NCI-H146 treated with DMSO at 0.1 percent for 48 hours (cell line): ENCODE measurements around the gene TRAF6.
A peak's percentile ranks its signal among the peaks of the same experiment; 100 is the strongest.
"Not testable (repeated sequence)": the region's sequence is repeated elsewhere in the genome, so short reads cannot be mapped to it uniquely, and the experiment has no call there.

Experiments used
- DNase-seq: peaks from one replicate; lab custom pipeline; 2025; ENCODE audit not compliant: unreplicated experiment; lab: John Stamatoyannopoulos, UW

Gene TRAF6, protein sequence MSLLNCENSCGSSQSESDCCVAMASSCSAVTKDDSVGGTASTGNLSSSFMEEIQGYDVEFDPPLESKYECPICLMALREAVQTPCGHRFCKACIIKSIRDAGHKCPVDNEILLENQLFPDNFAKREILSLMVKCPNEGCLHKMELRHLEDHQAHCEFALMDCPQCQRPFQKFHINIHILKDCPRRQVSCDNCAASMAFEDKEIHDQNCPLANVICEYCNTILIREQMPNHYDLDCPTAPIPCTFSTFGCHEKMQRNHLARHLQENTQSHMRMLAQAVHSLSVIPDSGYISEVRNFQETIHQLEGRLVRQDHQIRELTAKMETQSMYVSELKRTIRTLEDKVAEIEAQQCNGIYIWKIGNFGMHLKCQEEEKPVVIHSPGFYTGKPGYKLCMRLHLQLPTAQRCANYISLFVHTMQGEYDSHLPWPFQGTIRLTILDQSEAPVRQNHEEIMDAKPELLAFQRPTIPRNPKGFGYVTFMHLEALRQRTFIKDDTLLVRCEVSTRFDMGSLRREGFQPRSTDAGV

DNA sequence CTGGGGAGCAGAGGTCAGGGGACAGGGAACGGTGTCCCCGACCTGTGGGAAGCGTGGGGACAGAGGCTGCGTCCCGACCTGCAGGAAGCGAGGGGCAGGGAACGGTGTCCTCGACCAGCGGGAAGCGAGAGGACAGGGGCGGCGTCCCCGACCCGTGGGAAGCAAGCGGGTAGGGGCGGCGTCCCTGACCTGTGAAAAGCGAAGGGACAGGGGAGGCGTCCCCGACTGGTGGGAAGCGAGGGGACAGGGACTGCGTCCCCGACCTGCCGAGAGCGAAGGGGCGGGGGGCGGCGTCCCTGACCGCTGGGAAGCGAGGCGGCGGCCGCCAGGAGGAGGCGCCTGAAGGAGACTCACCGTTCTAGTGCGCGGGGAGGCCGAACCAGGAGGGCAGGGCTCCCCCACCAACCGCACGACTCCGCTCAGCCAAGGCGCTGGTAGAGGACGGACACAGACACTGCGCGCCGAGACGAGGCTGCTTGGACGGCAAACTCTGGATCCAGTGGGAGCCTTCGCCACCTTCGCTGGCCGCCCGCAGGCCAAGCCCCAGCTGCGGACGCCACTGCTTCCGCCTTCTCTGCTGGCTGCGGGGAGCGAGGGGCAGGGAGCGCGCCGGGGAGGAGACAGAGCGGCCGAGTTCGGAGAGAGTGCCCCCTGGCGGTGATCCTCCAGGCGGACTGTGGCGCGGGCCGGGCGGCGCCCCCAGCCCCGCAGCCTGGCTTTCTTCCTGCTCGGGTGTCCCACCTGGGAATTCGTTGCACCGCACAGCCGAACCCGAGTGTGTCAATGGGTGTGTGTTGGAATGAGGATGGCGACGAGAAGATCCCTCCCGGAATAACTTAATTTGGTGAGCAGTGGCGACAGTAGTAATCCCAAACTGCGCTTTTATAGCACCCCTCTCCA is at the start of gene TRAF6:
TRAF6 (minus strand) TSS at position 579 of the 900 bp plus-strand sequence. CDS start 8,757 bp downstream, outside the sequence.
- peak; percentile 65 for DNase-seq

DNA sequence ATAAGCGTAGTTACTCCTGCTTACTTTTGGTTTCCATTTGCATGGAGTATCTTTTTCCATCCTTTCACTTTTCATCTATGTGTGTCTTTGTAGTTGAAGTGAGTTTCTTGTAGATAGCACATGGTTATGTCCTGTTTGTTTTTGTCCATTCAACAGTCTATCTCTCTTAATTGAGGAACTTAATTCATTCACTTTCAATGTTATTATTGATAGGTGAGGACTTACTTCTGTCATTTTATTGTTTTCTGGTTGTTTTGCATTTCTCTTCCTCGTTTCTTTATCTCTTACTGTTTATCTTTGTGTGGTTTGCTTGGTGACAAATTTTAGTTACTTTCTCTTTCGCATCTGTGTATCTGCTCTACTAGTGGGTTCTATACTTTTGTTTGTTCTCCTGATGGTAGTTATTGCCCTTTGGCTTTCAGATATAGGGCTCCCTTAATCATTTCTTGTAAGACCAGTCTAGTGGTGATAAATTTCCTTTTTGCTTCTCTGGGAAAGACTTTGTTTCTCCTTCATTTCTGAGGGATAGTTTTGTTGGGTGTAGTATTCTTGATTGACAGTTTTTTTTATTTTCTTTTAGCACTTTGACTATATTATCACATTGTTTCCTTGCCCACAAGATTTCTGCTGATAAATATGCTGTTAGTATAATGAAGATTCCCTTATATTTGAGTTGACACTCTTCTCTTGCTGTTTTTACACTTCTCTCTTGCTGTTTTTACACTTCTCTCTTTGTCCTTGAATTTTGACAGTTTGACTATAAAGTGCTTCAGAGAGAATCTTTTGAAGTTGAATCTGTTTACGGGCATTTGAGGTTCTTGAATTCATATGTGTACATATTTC is 48.7 kb upstream of the TRAF6 start:
- no peak for DNase-seq

DNA sequence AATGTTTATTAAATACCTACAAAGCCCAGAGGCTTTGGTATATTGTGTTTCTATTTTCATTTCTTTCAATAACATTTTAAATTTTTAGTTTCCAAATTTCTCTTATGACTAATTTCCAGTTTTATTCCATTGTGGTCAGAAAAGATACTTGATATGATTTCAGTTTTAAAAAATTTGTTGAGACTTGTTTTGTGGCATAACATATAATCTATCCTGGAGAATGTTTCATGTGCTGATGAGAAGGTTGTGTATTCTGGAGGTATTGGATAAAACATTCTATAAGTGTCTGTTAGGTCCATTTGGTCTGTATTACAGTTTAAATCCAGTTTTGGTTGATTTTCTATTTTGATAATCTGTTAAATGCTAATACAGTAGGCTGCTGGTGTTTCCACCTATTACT is 47.9 kb upstream of the TRAF6 start:
- DNase-seq = no peak

- DNase-seq = not testable (repeated sequence)
Measured at GRCh38 chr11:36557390-36557789, 47.3 kb upstream of the TRAF6 start.

GRCh38 chr11:36550385-36551115 is 40.5 kb upstream of the TRAF6 start:
- DNase-seq = no peak

DNA sequence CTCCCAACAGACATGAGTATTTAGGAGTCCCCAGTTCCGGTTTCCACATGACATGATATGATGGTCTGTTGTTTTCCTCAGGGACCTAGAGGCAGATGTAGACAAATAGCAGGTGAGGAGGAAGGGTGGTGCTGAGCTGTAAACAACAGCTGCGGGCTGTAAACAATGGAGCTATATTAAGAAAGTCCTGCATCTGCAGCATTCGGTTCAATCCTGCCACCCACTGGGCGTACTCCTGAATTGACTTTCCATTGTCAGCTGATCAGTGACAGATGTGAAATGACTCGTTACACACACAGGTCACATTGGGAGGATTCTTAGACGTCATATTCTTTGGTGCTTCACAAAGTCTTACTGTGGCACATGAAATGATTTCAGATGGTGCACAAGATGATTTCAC is 30.9 kb upstream of the TRAF6 start:
- peak; percentile 19 for DNase-seq

GRCh38 chr11:36534276-36534840 is 24.3 kb upstream of the TRAF6 start:
- no peak for DNase-seq

DNA sequence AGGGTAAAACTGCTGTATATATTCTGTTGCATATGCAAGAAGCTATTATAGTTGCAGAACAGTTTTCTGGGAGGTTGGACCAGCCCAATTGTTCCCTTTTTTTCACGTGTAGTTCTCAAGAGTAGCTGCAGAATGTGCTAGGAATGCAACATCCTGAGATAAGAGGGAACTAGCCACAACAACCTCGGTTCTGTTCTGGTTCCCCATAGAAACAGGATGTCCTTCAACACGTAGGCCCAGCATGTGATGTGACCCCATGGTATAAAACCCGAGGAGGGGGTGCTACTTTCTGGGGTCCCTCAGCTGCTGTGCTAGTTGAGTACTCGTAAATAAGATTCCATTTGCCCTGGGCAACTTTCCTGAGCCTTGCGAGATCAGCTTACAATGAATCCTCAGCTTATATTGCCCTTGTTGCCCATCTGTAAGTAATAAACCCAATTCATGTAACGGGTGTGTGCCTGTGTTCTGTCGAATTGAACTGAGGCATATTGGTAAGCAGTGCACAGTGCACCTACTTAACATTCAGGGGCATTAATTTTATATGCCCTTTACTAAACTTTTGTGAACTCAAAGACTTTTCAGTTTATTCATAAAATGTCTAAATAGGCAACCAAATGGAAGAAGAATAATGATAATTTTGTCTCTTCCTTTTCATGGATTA is 23.0 kb upstream of the TRAF6 start:
- DNase-seq = no peak

- no peak for DNase-seq
Measured at GRCh38 chr11:36530840-36531239, 20.8 kb upstream of the TRAF6 start.

DNA sequence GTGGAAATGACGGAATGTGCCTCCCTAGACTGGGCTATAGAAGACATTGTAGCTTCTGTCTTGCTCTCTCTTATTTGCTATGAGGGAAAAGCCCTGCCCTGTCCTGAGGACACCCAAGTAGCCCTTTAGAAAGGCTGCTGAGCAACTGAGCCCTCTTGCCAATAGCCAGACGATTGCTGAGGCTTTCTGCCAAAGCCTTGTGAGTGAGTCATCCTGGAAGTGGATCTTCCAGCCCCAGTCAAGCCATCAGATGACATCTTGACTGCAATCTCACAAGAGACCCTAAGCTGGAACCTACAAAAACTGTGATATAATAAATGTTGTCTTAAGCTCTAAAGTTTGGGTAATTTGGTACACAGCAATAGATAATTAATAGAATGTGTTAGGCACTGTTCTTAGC is 3.9 kb upstream of the TRAF6 start:
- DNase-seq = no peak

DNA sequence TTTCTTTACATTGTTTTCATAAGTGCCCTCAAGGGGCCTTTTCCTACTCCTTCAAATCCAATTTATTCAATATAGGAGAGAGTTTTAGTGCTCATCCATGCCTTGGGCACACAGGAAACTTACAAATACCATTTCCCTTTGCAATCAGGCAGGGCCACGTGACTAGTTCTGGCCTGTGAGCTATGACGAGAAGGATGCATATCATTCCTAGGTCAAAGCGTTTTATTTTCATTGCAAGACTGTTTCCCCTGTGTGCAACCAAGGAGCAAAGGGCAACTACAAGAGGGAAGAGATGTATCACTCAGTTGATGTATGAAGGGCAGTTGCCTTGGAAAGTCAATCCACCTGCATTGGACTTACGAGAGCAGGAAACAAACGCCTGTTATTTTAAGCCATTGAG is 1.9 kb upstream of the TRAF6 start:
- DNase-seq = no peak

GRCh38 chr11:36511062-36511461 is 990 bp upstream of the TRAF6 start:
- DNase-seq = not testable (repeated sequence)

GRCh38 chr11:36510594-36510942 is 496 bp upstream of the TRAF6 start:
- no peak for DNase-seq

DNA sequence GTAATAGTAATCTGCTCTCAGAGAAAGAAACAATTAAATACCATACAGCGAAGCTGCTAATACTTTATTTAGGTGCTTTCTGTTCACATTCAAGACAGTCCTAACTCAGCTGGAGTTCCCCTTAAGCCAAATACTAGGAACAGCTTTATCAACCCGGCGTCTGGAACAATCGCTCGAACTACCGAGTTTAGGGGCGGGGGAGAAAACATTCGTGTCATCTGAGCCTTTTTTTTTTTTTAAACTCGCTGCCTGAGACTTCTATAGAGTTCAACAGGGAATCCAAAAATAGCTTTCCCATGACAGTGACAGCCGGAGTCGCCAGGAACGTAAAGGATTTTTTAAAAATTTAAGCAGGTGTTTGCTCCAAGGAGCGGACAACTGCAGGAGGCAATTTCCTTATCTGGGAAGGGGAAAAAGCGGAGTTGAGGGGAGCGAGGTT is 852 bp downstream of the TRAF6 start:
- DNase-seq = no peak

DNA sequence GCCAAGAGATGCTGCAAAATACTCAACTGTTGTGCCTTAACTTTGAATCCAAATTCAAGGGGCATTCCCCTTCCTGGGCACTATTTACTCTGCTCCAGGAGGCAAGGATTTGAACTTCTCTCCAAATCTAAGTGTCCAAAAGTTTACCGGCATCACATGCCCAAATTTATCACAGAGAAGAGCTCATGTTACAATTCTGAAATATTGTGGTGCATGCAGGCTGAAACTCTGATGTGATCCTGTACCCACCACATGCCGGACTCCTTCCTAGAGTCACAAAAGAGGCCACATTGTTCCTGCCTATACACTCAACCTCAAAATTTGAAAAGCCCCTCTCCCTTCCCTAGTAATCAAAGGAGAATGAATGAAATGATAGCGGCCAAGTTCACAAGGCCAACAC is 1.3 kb downstream of the TRAF6 start:
- no peak for DNase-seq

DNA sequence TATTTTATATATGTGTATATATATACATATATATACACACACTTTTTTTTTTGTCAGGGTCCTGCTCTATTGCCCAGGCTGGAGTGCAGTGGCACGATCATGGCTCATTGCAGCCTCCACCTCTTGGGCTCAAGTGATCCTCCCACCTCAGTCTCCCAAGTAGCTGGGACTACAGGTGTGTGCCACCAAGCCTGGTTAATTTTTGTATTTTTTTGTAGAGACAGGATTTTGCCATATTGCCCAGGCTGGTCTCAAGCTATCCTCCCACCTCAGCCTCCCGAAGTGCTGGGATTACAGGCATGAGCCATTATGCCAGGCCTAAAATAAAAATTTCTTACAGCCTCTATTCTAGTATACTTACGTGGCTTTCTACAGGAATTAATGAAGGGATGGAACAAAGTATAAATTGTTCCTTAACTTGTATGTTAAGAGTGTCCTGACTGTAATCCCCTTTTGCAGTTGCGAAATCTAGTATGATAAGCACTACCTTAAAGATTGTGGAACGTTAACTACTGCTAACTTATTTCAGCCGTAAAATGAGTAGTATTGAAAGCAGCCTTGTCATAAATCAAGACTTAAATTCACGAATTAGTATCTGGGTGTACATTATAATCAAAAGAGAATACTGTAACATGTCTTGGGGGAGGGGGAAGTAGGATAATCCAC is 2.1 kb downstream of the TRAF6 start:
- no peak for DNase-seq

DNA sequence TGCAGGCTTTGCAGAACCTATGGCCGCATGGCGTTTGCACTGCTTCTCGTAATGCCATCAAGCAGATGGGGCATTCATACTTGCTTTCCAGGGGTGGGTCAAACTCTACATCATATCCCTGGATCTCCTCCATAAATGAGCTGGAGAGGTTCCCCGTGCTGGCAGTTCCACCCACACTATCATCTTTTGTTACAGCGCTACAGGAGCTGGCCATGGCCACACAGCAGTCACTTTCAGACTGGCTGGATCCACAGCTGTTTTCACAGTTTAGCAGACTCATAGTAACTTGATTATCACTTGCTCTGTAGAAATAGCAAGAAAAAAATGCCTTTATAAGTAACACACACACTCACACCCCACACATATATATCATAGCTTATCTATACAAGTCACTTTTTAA is 8.8 kb downstream of the TRAF6 start:
- no peak for DNase-seq

DNA sequence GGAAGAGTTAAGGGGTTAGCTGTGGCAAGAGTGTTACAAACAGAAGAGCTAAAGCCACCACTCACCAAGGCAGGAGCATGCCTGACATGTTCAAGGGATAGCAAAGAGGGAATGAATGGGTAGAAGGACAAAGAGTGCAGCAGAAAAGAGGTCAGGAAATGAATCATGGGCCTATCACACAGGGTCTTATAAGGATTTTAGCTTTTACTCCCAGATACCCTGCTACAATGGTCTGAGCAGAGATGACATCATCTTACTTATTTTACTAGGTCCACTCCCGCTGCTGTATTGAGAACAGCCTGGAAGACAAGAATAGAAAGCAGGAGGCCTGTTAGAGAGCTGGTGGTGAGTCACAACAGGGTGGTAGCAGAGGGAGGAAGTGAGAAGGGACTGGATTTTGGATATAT is 9.8 kb downstream of the TRAF6 start:
- no peak for DNase-seq

GRCh38 chr11:36499315-36499714 is 10.8 kb downstream of the TRAF6 start:
- no peak for DNase-seq
